Heart left ventricle (tissue), 16 donors: ENCODE results near the gene ERBB4. TPM values are rescaled to one million over a fixed set of nuclear protein-coding genes. Genes with fewer than 3 reads are reported as not detected.

Source experiments
- ATAC-seq, 4 donors: fragments of 200-7000 bp; cut with Tn5 transposase; one replicate each; pipeline ENCODE4 v1.9.1; 2020 to 2022; ENCODE audit warnings: moderate library complexity in 4 of 4, mild to moderate bottlenecking in 3 of 4, moderate number of reproducible peaks in 1 of 4
- DNase-seq, 5 donors: peaks; one replicate each; pipeline ENCODE4 v3.0.0-alpha.2; 2020
- H3K27ac ChIP-seq, 12 donors: fragments of 200-600 bp; sonication (generic) in 4 of 12; one replicate each; pipeline versions ENCODE4 v1.5.0 to v1.8.0; 2016 to 2022; ENCODE audit warnings: mild to moderate bottlenecking in 2 of 12
- H3K27me3 ChIP-seq, 9 donors: fragments of 200-600 bp; sonication (generic) in 2 of 9; one replicate each; pipeline versions ENCODE4 v1.5.1 to v1.8.0; 2016 to 2022; ENCODE audit warnings: mild to moderate bottlenecking in 3 of 9
- H3K36me3 ChIP-seq, 9 donors: fragments of 200-600 bp; sonication (generic) in 2 of 9; one replicate each; pipeline versions ENCODE4 v1.5.0 to v1.8.0; 2018 to 2022; ENCODE audit warnings: mild to moderate bottlenecking in 2 of 9
- H3K4me1 ChIP-seq, 12 donors: fragments of 200-600 bp; sonication (generic) in 4 of 12; one replicate each; pipeline versions ENCODE4 v1.5.0 to v1.8.0; 2016 to 2022; ENCODE audit warnings: mild to moderate bottlenecking in 3 of 12
- H3K4me3 ChIP-seq, 12 donors: fragments of 200-600 bp; sonication (generic) in 4 of 12; one replicate each; pipeline versions ENCODE4 v1.5.0 to v1.8.0; 2017 to 2022; ENCODE audit warnings: mild to moderate bottlenecking in 9 of 12, moderate library complexity in 4 of 12
- H3K9me3 ChIP-seq, 12 donors: fragments of 200-600 bp; sonication (generic) in 4 of 12; one replicate each; pipeline versions ENCODE4 v1.5.0 to v1.8.0; 2016 to 2022; ENCODE audit warnings: mild to moderate bottlenecking in 1 of 12
- CTCF ChIP-seq, 12 donors: fragments of 200-600 bp; sonication (generic) in 4 of 12; IDR thresholded peaks; one replicate each; pipeline versions ENCODE4 v1.5.0 to v1.8.0; 2018 to 2022; ENCODE audit warnings: antibody characterized with exemption in 12 of 12, mild to moderate bottlenecking in 5 of 12
- POLR2A ChIP-seq, 2 donors: fragments of 450-650 bp; IDR thresholded peaks; one replicate each; pipeline ENCODE4 v1.6.1; 2017; ENCODE audit warnings: antibody characterized with exemption in 2 of 2, mild to moderate bottlenecking in 2 of 2, moderate library complexity in 2 of 2
- WGBS, 4 donors: extraction: QIAGEN DNeasy Blood & Tissue Kit in 2 of 4; methylation state at CpG; one replicate each; pipeline versions ENCODE4 v1.1.5 to v1.1.7; 2013 to 2018; 5-methylcytosine and 5-hydroxymethylcytosine counted together
- intact Hi-C, 10 donors: fragments of 100-400 bp; cut with DNase I; formaldehyde crosslinking; loops; one replicate each; pipeline versions ENCODE4 v1.11.1 to v1.14.2; 2022
- polyA plus RNA-seq, 2 donors: library from polyadenylated mRNA; stranded (reverse); fragments of 200-250 nt; gene quantifications; one replicate each; pipeline ENCODE4 v1.2.3, GENCODE V29; 2013
- total RNA-seq, 9 donors: library from RNA; depleted of rRNA in 2 of 9; stranded (reverse); fragments of >200 nt in 2 of 9; fragmentation: NEBNext Ultra II Directional in 3 of 9; extraction: Animal tissue kit (Norgen Biotek cat#: 25700) in 3 of 9; gene quantifications; one replicate each; pipeline versions ENCODE4 v1.1.0 to v1.2.4, GENCODE V29; 2016 to 2023
- donor health status: ischemic (EF 13 %, LVEDD 7.1; RV severe dilation, severe dysfunction).
- donor health status: healthy with polysubstance abuse.
- donor health status: DM: no; HTN: yes; CAD: no.
- donor health status: DM: no; HTN: no; CAD: no.
- donor health status: ischemic (EF 25% LVEDD 6.9; RV normal size, moderate dysfunction).
- donor health status: ischemic (EF 25% LVEDD 5.7; RV mildly dilated, moderate dysfunction).
- donor health status: healthy.
- donor health status: DM: yes; HTN: yes; CAD: no.
- donor health status: ischemic (EF 35%, LVEDD 5.7; RV mildly dilated, moderate dysfunction).
- donor health status: nonischemic (EF 11% LVEDD 7.7; RV severe dilation, severe dysfunction).
- donor health status: DM: yes; HTN: yes; CAD: no.
- donor health status: PGD.
- donor health status: ischemic (EF 29% LVEDD 5.4; RV normal size, mild dysfunction).
- donor health status: nonischemic (EF 23%, LVEDD 6.1; RV moderate dilation, normal function).

ERBB4 gene
- total and polyA plus RNA-seq, 11 donors = 1.3 to 29.5 (median 11.7) TPM

GRCh38 chr2:211631503-211631902, 907.1 kb downstream of the ERBB4 start:
- Histone ChIP-seq H3K36me3 (no peaks in the 10 kb centered on the region), H3K9me3 (peaks cover 0 to 4% (median 0%) of the 10 kb centered on the region in 12 donors), H3K27me3 (no peaks in the 10 kb centered on the region), H3K4me3 (no peak overlapping the region), H3K27ac (no peak overlapping the region), H3K4me1 (no peaks in the 10 kb centered on the region)
- no peak for DNase-seq
- ATAC-seq = no peak
- WGBS, 4 donors = 66 to 73% (median 68%) methylated on average over 1 of the region's 1 CpG
- TF ChIP-seq POLR2A (IDR thresholded peaks at IDR 0.05) = no peak
- TF ChIP-seq CTCF (IDR thresholded peaks at IDR 0.05) = no peak
- intact Hi-C loops = no loop called here

GRCh38 chr2:211623096-211623495, 915.5 kb downstream of the ERBB4 start:
- Histone ChIP-seq H3K4me1 (no peaks in the 10 kb centered on the region), H3K9me3 (no peaks in the 10 kb centered on the region), H3K4me3 (no peak overlapping the region), H3K36me3 (no peaks in the 10 kb centered on the region), H3K27me3 (no peaks in the 10 kb centered on the region), H3K27ac (no peak overlapping the region)
- intact Hi-C loops = no loop called here
- no peak for TF ChIP-seq POLR2A (IDR thresholded peaks at IDR 0.05)
- no peak for TF ChIP-seq CTCF (IDR thresholded peaks at IDR 0.05)
- DNase-seq (no peak), ATAC-seq (no peak)

GRCh38 chr2:211620986-211621385, 917.6 kb downstream of the ERBB4 start:
- intact Hi-C loops = no loop called here
- H3K27me3 ChIP-seq = no peaks in the 10 kb centered on the region
- no peaks in the 10 kb centered on the region for H3K9me3 ChIP-seq
- ATAC-seq (no peak), DNase-seq (no peak)
- no peak overlapping the region for H3K4me3 ChIP-seq
- no peak overlapping the region for H3K27ac ChIP-seq
- WGBS, 4 donors = 87 to 91% (median 88%) methylated on average over 1 of the region's 1 CpG
- TF ChIP-seq POLR2A (IDR thresholded peaks at IDR 0.05) = no peak
- no peaks in the 10 kb centered on the region for H3K4me1 ChIP-seq
- no peaks in the 10 kb centered on the region for H3K36me3 ChIP-seq

- no peaks in the 10 kb centered on the region for H3K9me3 ChIP-seq
- no peak overlapping the region for H3K27ac ChIP-seq
- no peak overlapping the region for H3K4me3 ChIP-seq
- DNase-seq (no peak), ATAC-seq (no peak)
- intact Hi-C loops = no loop called here
- H3K36me3 ChIP-seq = no peaks in the 10 kb centered on the region
- no peak for TF ChIP-seq POLR2A (IDR thresholded peaks at IDR 0.05)
- TF ChIP-seq CTCF (IDR thresholded peaks at IDR 0.05) = no peak
- 86 to 95% (median 92%) methylated on average over 2 of the region's 2 CpGs for WGBS, 4 donors
- no peaks in the 10 kb centered on the region for H3K27me3 ChIP-seq
- no peaks in the 10 kb centered on the region for H3K4me1 ChIP-seq
These were observed 920.8 kb downstream of the ERBB4 start for GRCh38 chr2:211617803-211618202.

- intact Hi-C loops = no loop called here
- Histone ChIP-seq H3K4me3 (no peak overlapping the region), H3K36me3 (no peaks in the 10 kb centered on the region), H3K4me1 (no peaks in the 10 kb centered on the region), H3K27ac (no peak overlapping the region), H3K27me3 (no peaks in the 10 kb centered on the region), H3K9me3 (no peaks in the 10 kb centered on the region)
- DNase-seq (no peak), ATAC-seq (no peak)
- no peak for TF ChIP-seq CTCF (IDR thresholded peaks at IDR 0.05)
- no peak for TF ChIP-seq POLR2A (IDR thresholded peaks at IDR 0.05)
- WGBS, 4 donors = 72 to 77% (median 74%) methylated on average over 2 of the region's 2 CpGs
These were observed 927.0 kb downstream of the ERBB4 start for GRCh38 chr2:211611621-211612020.
